Measurements from ENCODE around the gene CSNK1G1.
"Not testable (repeated sequence)": the region's sequence is repeated elsewhere in the genome, so short reads cannot be mapped to it uniquely, and the experiment has no call there.

The CSNK1G1 gene

DNA sequence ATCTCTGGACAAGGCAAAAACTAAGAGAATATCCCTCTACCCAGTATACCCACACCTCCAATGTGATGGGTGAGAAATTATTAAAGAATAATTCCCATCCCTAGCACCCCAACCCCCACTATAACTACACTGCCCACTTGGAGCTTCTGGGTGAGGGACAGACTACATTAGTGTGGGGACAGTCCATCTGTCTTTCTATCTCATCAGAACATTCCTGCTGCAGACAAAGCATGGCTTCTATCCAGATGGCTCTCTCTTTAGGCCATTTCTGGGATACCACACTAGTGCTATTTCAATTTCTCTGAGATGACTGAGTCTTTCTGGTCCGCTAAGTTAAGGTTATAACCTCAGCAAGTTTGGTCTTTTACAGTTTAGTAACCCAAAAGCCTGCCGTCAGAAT is 6.6 kb downstream of the CSNK1G1 start:
- no peak for DNase-seq (ENCODE audit: low read depth in 2 of 2)
- no peak overlapping the region for H3K4me3 ChIP-seq (replicated peaks in 1 of 2; ENCODE audit: low read depth in 2 of 2, low read length in 2 of 2)
- no peak for TF ChIP-seq CTCF (IDR thresholded peaks at IDR 0.05; ENCODE audit: low read depth, low read length)

- H3K4me3 ChIP-seq (replicated peaks in 1 of 2; ENCODE audit: low read depth in 2 of 2, low read length in 2 of 2), result no peak overlapping the region
- no peak for TF ChIP-seq CTCF (IDR thresholded peaks at IDR 0.05; ENCODE audit: low read depth, low read length)
- DNase-seq (ENCODE audit: low read depth in 2 of 2), result no peak
Measured at GRCh38 chr15:64348455-64348854, 7.5 kb downstream of the CSNK1G1 start.

DNA sequence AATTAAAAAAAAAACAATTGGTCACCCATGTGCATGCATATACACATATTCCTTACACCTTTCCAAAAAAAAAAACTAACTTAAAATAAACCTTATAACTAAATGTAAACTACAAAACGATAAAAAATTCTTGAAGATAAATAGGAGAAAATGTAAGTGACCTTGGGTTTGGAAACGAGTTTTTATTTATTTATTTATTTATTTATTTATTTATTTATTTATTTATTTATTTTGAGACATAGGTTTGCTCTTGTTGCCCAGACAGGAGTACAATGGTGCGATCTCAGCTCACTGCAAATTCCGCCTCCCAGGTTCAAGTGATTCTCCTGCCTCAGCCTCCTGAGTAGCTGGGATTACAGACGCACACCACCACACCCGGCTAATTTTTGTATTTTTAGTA is 9.7 kb downstream of the CSNK1G1 start:
- H3K4me3 ChIP-seq (replicated peaks in 1 of 2; ENCODE audit: low read depth in 2 of 2, low read length in 2 of 2); DNase-seq (ENCODE audit: low read depth in 2 of 2): not testable (repeated sequence)

- TF ChIP-seq CTCF (IDR thresholded peaks at IDR 0.05; ENCODE audit: low read depth, low read length), result no peak
- H3K4me3 ChIP-seq (replicated peaks in 1 of 2; ENCODE audit: low read depth in 2 of 2, low read length in 2 of 2), result no peak overlapping the region
- peak; percentile 27 to 36 for DNase-seq (ENCODE audit: low read depth in 2 of 2)
Measured at GRCh38 chr15:64344651-64345294, 11.2 kb downstream of the CSNK1G1 start.

DNA sequence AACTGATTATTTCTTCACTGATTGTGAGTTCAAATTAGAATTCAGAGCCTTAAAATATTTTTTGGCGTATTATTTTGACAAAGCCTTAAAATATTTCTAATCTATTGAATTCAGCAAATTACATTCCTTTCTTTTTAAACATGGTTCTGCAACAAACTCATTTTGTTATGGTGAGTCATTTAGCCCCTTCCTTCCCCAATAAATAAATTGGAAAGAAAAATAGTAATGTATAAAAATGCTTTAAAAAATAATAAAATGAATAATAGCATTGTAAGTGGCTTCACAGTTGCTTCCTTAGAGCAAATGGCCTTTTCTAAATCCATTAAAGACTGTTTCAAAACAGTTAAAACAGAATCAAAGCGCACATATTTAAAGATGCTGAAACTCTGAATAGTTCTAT is 12.1 kb downstream of the CSNK1G1 start:
- no peak overlapping the region for H3K4me3 ChIP-seq (replicated peaks in 1 of 2; ENCODE audit: low read depth in 2 of 2, low read length in 2 of 2)
- no peak for TF ChIP-seq CTCF (IDR thresholded peaks at IDR 0.05; ENCODE audit: low read depth, low read length)
- DNase-seq (ENCODE audit: low read depth in 2 of 2), result peak in 1 of 2 donors; percentile 61

GRCh38 chr15:64343222-64343621 is 12.8 kb downstream of the CSNK1G1 start:
- peak; percentile 13 to 43 for DNase-seq (ENCODE audit: low read depth in 2 of 2)
- no peak overlapping the region for H3K4me3 ChIP-seq (replicated peaks in 1 of 2; ENCODE audit: low read depth in 2 of 2, low read length in 2 of 2)
- no peak for TF ChIP-seq CTCF (IDR thresholded peaks at IDR 0.05; ENCODE audit: low read depth, low read length)

DNA sequence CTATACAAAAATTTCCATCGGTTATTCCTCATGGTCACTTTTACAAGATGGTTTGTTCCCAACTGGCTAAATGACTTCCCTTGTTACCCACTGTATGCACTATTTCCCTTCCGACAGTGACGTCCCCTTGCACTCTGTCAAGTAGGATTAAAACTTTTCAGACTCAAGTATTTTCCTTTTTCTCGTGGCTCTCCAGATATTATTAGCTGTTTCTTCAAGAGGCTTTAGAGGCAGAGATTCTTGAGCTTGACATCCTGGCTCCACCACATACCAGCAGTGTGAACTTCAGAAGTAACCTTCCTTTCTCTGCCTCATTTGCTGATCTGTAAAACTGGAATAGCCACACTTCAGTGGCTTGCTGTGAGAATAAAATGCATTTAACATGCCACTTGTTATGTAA is 14.0 kb downstream of the CSNK1G1 start:
- no peak overlapping the region for H3K4me3 ChIP-seq (replicated peaks in 1 of 2; ENCODE audit: low read depth in 2 of 2, low read length in 2 of 2)
- DNase-seq (ENCODE audit: low read depth in 2 of 2), result no peak
- TF ChIP-seq CTCF (IDR thresholded peaks at IDR 0.05; ENCODE audit: low read depth, low read length), result no peak
